GM04504 (cell line): Measurements from ENCODE around the gene CRLF1.
"Not testable (repeated sequence)": the region's sequence is repeated elsewhere in the genome, so short reads cannot be mapped to it uniquely, and the experiment has no call there.

Experiments
- DNase-seq: peaks from one replicate; pipeline ENCODE4 v3.0.0-alpha.2; 2012; ENCODE audit warnings: low read depth

The CRLF1 gene

DNA sequence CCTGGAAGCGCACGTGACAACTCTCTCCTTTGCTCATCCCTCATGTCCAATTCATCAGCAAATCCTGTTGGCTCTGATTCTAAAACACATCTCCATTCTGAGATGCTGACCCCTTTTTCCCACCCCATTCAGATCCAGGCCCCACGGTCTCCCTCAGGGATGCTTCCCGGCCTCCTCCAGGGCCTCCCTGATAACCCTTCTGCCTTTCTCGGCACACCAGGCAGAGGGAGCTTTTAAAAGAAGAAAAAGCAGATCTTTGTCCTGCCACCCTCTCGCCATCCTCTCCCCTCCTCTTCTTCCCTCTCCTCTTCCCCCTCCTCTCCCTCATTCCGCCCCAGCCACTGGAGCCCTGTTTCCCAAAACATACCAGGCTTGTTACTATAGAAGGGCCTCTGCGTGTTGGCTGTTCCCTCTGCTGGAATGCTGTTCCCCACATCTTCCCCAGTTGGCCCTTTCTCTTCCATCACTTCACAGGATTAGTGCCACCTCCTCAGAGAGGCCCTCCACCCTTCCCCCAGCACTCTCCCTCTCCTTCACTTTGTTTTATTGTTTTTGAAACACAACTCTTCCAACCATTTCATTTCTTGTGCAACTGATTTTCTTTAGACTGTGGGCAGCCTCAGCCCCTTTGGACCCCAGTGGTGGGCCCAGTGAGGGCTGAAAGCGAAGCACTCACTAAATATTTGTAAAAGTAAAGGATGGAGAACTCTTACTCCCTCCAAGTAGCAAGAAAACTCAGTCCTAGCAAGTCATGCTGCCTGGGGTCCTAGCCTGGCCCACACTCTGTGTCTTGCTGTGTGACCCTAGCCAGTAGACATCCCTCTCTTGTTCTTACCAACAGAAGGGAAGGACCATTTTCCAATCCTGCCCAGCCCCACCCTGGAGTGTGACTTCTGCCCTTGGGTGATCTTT, 2.5 kb upstream of the CRLF1 start:
- DNase-seq: no peak

DNA sequence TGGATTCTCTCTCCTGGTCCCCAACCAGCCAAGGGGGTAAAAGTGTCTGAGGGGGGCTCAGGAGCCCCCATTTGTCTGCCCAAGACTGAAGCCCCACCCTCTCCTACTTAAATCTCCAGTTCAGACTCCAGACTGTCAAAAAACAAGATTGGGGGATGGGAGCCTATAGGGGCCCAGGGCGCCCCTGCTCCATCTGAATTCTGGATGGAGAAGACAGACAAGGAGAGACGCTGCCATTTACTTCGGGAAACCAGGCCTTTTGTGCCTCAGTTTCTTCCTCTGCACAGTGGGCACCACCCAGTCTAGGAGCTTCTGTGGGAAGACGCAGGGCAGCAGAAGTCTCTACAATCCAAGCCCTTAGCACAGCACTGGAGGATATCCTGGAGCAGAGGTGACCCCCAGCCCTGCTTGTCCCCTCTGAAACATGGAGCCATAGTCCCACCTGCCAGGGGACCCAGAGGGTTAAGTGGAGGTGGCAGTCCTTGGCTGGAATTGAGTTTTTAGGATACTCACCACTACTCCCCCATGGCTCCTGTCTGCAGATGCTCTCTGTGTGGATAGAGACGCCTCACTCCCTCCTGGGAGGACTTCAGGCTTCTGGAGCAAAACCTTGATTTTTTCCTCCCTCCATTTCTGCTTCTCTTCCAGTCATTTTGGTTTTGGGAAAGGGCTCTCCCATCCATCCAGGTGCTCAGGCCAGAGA, 1.7 kb upstream of the CRLF1 start:
- no peak for DNase-seq

DNA sequence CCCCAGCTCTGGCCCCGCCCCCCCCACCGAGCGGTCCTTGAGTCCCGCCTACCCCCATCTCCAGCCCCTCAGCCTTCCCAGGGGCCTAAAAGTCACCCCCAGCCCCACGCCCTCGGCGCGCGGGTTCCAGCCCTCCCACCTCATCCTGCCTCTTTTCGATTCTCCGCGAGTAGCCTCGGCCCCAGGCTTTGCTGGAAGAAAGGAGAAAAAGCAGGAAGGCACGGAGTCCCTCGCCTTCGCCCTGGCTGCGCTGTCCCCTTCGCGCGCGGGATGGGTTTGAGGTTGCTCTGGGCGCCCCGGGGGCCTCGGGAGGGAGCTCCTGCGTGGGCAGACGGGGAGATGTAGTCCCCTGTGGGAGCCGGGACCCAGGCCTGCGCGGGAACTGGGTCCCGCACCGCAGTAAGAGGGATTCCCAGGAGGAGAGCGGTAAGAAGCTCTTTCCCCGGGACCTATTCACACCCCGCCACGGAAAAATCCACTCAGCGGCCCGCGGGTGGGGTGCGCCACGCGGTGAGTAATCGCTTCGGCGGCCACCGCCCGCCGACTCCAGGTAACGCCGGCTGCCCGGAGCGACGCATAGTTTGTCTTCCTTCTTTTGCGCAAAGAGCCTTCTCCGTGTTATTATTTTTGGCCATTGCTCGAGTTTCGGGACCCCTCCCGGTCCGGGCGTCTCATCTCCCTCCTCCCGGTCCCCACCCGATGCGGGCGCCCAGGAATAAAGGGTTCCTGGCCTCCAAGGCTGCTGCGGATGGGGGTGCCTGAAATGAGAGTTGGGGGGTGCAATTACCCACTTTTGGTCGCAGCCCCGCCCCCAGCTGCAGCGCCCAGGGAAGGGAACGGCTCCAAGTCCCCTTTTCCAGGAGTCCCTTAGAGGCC, 865 bp upstream of the CRLF1 start:
- DNase-seq: no peak

DNA sequence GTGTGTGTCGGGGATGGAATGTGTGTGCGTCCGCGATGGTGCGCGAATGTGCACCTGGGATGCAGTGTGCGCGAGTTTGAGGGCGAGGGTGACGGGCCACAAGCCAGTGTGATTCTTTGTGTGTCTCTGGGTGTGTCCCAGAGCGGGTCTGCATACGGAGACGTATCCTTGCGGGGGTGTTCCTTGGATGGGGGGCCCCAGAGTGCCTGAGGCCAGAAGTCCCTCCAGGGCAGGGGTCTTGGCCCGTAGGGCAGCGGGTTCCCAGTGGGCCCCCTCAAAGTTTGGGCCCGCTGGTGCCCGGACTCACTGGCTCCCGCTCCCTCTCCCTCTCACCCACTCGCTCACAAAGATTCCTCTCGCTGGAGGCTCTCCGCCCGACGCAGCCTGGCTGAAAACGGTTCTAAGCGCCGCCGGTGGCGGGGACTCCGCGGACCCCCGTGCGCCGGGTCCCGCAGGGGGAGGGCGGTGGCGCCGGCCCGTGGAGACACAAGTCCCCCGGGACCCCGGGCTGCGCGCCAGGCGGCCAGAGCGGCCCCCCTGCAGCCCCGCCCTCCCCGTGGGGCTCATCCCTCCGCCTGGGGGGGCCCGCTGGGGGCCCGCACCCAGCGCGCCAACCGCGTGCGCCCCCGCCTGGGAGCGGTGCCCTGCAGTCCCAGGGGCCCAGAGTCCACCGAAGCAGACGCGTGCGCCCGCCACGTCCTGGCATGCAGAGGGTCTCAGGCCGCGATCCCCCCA, 886 bp downstream of the CRLF1 start:
- no peak for DNase-seq

DNA sequence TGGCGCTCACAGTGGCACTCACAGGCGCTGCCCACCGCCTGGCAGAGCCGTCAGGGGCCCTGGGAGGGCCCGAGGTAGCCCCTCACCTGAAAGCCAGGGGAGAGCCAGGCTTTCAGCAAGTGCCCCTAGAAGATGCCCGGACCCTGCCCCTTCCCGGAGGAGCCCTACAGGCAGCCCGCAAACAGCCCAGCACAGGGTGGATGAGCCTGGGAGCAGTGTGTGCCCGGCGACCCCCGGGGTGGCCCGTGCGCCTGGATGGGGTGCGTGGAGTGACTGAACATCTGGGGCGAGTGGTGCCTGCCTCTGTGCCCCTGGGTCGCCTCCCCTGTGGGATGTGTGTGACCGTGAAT, 1.4 kb downstream of the CRLF1 start:
- DNase-seq: no peak

DNA sequence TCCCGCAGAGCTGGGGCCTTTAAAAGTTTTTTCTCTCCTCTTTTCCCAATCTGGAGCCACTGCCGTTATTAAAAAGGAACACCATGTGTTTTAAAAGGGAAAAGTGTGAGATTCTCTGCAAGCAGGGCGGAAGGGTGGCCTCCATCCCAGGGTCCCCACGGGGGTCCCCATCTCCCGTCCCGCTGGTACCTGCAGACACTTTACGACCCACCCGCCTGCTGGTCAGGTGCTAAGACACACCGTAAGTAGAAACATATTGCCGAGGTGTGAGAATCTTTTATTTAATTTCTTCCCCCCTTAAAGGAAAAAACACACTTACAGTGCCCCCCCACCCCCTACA, 1.8 kb downstream of the CRLF1 start:
- no peak for DNase-seq

DNA sequence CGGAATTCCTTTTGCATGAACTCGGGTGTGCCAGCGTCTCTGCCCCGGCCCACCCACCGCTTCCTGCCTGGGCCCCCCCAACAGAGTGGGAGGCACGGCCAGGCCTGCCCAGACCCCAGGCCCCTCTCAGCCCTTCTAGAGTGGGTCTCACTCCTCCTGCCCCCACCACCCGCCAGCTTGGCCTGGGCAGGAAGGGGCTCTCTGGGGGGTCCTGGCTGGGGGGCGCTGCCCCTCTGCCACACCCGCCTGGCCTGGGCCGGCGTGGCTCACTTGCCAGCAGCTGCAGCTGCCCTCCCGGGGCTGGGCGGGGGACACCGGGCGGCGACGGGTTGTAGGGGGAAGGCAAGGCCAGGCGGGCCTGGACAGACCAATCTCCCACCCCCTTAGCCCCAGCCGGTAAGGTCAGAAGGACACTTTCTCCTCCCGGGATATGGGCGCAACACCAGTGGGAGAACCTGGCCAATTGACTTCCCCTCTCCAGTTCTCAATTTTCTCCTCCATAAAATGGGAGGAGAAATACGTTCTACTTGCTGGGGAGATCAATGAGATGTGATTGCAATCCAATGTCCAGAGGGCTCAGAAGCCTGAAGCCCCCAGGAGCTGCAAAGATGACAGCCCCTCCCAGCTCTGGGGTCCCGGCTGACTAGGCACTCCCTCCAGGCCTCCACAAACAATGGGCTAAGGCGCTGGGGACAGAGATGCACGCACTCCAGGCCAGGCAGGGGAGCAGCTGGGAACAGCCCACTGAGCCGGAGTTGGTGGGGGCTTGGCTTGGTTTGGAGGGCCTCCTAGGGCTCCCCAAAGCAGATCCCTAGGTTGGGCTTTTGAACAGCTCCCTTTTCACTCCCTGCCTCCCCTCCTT, 2.4 kb downstream of the CRLF1 start:
- DNase-seq: no peak

DNA sequence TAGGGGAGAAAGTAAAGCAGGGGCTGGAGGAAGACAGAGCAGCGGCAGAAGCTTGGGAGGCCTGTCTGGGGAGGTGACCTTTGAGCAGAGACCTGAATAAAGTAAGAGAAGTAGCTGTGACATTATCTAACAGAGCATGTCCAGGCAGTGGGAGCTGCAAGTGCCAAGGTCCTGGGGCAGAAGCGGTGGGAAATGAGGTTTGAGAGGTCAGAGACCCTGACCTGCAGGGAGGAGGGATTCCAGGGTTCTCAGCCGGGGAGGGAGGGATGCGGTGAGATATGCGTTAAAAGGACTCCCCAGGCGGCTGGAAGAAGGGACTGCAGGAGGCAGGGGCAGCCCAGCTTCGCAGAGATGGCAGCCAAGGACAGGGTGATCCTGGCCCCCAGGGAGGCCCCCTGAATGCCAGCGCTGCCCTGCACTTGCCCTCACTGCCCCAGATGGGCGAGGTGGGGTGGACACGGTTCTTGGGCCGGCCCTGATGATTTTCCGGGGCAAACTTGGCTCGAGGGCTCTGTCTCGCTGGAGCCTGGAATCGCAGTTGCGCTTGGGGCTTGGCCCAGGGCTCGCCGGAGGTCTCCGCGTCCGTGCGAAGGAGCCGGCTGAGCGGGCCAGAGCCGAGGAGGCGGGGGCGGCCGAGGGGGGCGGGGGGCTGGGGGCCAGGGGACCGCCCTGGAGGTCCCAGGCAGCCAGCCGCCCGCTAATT, 3.2 kb downstream of the CRLF1 start:
- no peak for DNase-seq

DNA sequence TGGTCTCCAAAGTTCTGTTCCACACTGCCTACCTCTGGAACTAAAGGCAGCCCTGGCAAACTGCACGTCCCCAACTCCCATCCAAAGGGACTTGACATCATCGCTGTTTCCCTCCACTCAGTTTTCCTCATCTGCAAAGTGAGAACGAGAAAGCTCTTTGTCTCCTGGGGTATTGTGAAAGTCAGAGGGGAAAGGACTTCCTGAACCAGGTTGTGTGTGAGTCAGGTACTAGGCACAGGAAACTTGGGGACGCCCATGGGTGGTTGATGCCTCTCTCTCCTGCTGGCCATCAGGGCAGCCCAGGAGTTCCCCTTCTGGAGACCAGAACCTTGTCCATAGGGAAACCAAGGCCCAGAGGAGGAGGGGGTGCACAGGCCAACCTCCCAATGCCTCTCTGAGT, 4.7 kb downstream of the CRLF1 start:
- no peak for DNase-seq

DNA sequence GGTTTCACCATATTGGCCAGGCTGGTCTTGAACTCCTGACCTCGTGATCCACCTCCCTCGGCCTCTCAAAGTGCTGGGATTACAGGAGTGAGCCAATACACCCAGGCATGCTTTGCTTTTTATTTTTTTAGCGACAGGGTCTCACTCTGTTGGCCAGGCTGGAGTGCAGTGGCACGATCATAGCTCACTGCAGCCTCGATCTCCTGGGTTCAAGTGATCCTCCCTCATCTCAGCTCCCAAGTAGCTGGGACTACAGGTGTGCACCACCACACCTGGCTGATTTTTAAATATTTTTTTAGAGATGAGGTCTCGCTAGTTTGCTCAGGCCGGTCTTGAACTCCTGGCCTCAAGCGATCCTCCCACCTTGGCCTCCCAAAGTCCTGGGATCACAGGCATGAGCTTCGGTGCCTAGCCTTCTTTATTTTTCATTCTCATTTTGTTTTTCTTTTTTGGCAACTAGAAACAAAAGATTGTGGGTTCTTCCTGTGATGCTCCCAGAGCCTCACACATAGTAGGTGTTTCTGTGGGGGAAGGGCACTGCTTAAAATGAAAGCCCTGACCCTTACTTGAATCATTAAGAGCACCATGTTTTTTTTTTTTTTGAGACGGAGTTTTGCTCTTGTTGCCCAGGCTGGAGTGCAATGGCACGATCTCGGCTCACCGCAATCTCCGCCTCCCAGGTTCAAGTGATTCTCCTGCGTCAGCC, 5.8 kb downstream of the CRLF1 start:
- DNase-seq: not testable (repeated sequence)

DNA sequence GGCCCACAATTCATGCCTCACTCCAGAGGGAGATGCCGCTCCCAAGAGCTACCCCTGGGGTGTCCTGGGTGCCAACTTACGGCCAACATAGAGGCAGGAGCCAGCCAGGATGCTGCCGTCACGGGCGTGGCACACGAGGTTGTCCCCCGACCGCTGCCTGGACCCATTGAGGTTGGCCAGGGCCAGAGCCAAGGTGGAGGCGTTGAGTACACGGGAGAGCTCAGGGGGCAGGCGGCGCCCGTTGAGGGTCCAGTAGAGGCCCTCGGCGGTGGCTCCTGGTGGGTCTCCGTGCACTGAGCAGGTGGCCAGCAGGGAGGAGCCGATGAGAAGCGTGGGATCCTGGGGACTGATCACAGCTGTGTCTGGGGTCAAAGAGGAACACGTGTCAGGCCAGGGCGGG, 7.1 kb downstream of the CRLF1 start:
- DNase-seq: no peak

DNA sequence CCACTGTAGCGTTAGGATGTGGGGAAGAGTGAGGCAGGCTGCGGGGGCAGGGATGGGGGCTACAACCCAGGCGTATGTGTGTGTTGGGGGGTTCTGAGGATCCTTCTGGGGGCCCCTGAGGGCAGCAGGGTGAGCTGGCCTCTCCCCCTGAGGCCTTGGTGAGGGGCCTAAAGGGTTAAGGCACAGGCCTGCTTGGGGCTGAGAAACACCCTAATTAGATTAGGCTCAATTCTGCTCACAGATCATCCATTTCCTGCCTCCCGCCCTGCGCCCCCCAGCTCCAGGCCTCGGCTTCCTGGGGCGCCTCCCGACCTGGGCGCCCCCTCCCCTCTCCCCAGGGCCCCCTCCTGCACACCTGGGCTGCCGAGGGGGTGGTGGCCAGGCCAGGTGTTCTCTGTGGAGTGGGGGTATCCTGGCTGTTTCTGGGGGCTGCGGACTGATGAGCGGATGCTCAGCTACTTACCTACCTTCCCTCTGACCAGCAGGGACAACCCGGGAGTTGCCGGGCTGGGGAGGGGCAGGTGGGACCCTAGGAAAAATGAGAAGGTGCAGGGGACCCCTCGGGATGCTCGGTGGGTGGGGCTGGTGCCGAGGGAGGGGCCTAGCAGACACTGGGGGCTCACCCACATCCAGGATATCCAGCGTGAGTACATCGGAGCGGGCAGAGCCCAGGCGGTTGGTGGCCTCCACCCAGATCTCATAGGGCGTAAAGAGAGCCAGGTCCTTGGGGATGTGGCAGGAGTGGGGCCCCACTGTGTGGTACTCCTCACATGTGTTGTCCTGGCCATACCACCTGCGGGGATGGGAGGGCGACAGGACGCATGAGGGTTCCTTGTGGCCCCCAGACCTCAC, 8.6 kb downstream of the CRLF1 start:
- DNase-seq: no peak

DNA sequence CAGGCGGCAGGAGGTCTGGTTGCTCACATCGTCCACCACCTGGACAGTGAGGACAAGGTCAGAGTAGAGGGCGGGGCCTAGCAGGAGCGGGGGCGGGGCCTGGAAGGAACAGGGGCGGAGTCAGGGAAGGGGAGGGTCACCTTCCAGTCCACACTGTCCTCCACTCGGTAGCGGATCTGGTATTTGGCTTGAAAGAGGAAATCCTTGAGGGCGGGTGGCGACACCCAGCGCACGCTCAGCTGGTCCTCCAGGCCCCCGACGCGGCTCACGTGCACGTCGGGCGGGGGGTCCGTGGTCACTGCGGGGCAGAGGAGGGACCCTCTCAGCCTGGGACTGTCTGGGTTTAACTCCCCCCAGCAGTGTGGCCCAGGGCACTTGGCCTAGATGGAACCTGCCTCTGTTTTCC, 9.8 kb downstream of the CRLF1 start:
- no peak for DNase-seq

DNA sequence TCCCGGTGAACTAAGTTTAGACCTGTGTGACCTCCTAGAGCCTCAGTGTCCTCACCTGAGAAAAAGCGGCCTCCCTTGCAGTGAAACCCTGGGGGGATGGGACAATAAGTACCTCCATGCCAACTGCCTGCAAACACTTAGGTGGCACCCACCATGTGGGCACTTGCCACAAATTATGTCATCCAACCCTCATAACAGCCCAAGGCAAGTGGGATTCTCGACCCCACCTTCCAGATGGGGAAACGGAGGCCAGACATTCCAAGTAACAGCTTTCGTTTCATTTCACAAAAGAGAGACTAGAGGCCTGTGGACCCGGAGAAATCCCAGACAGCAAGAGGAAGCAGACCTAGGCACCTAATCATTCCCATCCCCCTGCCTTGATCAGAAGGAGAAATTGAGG, 11.1 kb downstream of the CRLF1 start:
- no peak for DNase-seq

DNA sequence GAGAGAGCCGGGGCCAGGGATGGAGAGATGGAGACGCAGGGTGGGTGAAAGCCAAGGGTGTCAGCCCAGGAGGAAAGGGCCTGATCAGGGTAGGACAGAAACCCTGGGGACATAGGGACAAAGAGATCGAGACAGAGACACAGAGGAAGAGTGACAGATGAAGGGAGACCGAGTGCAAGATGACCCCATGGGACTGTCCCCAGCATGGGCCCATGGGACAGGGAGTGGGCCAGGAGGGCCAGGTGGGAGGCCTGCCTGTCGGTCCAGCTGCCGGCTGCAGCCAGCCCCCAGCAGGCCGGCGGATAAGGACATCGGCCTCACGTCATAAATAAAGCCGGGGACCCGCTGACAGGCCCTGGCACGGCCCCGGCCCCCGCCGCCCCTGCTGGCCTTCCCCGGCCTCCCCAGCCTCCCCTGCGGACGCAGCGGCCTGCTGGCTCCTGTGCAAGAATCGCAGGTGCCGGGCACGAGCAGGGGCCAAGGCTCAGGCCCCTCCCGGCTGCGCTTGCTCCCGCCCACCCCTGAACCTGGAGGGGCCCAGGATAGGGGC, 11.7 kb downstream of the CRLF1 start:
- no peak for DNase-seq

DNA sequence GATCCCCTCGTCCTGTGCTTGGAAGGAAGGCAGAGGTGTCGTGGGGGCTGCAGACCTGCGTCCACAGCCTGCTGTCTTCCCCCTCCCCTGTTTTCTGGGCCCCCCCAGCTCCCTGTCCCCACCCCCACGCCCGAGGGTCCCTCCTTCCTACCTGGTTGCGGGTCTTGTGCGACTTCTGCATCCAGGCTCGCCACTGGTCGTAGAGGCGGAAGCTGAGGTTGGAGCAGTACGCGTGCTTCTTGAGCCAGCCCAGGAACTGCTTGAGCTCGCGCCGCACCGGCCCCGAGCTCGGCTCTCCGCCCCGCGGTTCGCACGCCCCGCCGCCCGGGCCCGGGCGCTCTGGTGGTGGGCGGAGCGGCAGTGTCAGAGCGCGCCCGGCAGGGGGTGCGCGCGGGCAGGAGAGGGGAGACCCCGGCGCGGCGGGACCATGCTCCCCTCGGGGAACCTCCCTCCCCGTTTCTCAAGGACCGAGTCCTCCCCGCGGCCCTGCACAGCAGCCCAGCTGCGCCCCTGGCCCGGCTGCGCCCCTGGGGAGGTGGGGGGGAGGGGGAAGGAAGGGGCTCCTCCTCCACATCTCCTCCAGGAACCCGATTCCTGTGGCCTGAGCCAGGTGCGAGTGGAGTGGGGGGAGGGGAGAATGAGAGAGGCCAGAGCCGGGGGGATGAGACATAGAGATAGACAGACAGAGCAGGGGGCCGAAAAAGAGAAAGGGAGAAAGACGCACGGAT, 12.3 kb downstream of the CRLF1 start:
- DNase-seq: peak; percentile 55

DNA sequence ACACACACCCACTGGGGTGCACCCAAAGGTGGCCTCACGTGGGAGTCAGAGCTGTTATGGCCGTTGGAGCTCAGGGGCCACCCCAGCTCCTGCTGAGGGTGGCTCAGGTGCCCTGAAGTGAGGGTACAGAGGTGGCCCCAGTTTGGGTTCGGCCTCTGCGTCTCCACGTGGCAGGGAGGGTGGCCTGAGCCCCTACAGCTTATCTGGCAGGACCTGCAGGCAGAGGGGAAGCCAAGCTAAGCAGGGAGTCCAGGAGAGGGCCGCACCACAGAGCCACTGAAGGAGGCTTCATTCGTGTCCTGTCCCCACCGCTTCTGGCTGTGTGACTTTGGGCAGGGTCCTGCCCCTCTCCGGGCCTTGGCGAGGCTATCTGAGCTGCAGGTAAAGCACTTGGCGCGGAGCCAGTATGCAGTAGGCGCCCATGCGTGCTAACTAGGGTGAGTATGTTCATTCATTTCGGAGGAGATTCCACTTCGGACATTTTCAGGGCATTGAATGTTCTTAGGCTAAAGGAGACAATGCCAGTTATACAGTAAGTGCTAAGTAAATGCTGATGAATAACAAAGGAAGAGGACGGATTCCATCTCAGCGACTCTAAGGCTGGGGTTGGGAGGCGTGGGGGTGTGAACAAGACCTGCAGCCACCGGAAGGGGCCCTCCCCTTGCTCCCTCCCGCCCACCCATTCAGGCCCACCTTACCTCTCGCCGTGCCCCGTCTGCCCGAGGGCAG, 13.1 kb downstream of the CRLF1 start:
- no peak for DNase-seq
